Spinal cord (tissue), 10 donors: ENCODE measurements around the gene SCN10A. TPM values are rescaled to one million over a fixed set of nuclear protein-coding genes. Genes with fewer than 3 reads are reported as not detected.

ENCODE experiments used
- DNase-seq, 6 donors: peaks; one replicate each; pipeline versions ENCODE4 v3.0.0 to v3.0.0-alpha.2; 2013 to 2015; ENCODE audit warnings: low spot score in 6 of 6, low read depth in 4 of 6
- H3K27ac ChIP-seq: one replicate; pipeline ENCODE4 v1.5.1; 2013; ENCODE audit warnings: low read depth, low read length, control low read depth
- H3K27me3 ChIP-seq: one replicate; pipeline ENCODE4 v1.6.1; 2013; ENCODE audit warnings: low read length; ENCODE audit not compliant: control insufficient read depth, insufficient read depth
- H3K36me3 ChIP-seq: one replicate; pipeline ENCODE4 v1.6.1; 2013; ENCODE audit warnings: low read length; ENCODE audit not compliant: control insufficient read depth, insufficient read depth
- H3K4me1 ChIP-seq: one replicate; pipeline ENCODE4 v1.6.1; 2013; ENCODE audit warnings: low read length; ENCODE audit not compliant: control insufficient read depth, insufficient read depth
- H3K4me3 ChIP-seq: one replicate; pipeline ENCODE4 v1.5.1; 2013; ENCODE audit warnings: low read depth, low read length, control low read depth
- H3K9me3 ChIP-seq: one replicate; pipeline ENCODE4 v1.6.1; 2013; ENCODE audit warnings: low read length; ENCODE audit not compliant: control insufficient read depth, insufficient read depth
- WGBS: methylation state at CpG from one replicate; pipeline ENCODE4 v1.1.5; 2013; ENCODE audit warnings: missing lambda C conversion rate; ENCODE audit not compliant: insufficient coverage; 5-methylcytosine and 5-hydroxymethylcytosine counted together
- polyA plus RNA-seq, 2 donors: library from polyadenylated mRNA; unstranded; fragments of 120-200 nt; gene quantifications; one replicate each; pipeline ENCODE4 v1.2.1, GENCODE V29; 2013; ENCODE audit not compliant: insufficient read length in 2 of 2
- total RNA-seq, 2 donors: library from RNA; depleted of rRNA in 1 of 2; stranded (reverse); fragments of 120-200 nt in 1 of 2; fragments of >200 nt in 1 of 2; gene quantifications; one replicate each; pipeline versions ENCODE4 v1.2.3 to v1.2.4, GENCODE V29; 2013 to 2014
- donor health status: healthy.

The SCN10A gene
- total and polyA plus RNA-seq, 4 donors = 0.03 to 9.2 (median 0.08) TPM

GRCh38 chr3:38800511-38800910 is 15.5 kb downstream of the SCN10A start:
- DNase-seq = no peak
- no peaks in the 10 kb centered on the region for H3K9me3 ChIP-seq
- H3K4me1 ChIP-seq = no peaks in the 10 kb centered on the region
- no peak overlapping the region for H3K27ac ChIP-seq
- H3K27me3 ChIP-seq = peaks cover 2% of the 10 kb centered on the region
- no peaks in the 10 kb centered on the region for H3K36me3 ChIP-seq
- H3K4me3 ChIP-seq = no peak overlapping the region
- 33% methylated on average over 1 of the region's 1 CpG for WGBS

GRCh38 chr3:38793721-38794120 is 22.3 kb downstream of the SCN10A start:
- H3K4me1 ChIP-seq = no peaks in the 10 kb centered on the region
- H3K9me3 ChIP-seq = no peaks in the 10 kb centered on the region
- no peaks in the 10 kb centered on the region for H3K36me3 ChIP-seq
- H3K27ac ChIP-seq = no peak overlapping the region
- no peak overlapping the region for H3K4me3 ChIP-seq
- peaks cover 2% of the 10 kb centered on the region for H3K27me3 ChIP-seq
- no peak for DNase-seq
- WGBS = 92% methylated on average over 4 of the region's 8 CpGs

DNA sequence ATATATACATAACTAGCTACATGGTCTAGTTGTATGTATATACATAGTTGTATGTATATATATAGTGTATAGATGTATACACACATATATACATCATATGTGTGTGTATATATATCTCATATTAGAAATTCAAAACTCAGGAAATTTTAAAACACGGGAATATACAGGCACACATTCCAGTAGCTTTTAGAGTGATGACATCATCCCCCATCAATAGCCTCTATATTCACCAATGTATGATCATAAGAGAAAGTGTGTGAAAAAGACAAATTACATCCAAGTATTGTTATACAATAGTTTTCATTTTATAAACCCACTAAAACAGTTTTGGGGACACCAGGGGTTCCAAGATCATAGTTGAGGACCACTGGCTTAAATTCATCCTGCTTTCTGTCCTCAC is 23.0 kb downstream of the SCN10A start:
- Histone ChIP-seq H3K4me3 (no peak overlapping the region), H3K4me1 (no peaks in the 10 kb centered on the region), H3K9me3 (no peaks in the 10 kb centered on the region), H3K27ac (no peak overlapping the region), H3K36me3 (no peaks in the 10 kb centered on the region), H3K27me3 (no peaks in the 10 kb centered on the region)
- no CpG with 5 or more reads among the region's 1 CpG for WGBS
- no peak for DNase-seq

DNA sequence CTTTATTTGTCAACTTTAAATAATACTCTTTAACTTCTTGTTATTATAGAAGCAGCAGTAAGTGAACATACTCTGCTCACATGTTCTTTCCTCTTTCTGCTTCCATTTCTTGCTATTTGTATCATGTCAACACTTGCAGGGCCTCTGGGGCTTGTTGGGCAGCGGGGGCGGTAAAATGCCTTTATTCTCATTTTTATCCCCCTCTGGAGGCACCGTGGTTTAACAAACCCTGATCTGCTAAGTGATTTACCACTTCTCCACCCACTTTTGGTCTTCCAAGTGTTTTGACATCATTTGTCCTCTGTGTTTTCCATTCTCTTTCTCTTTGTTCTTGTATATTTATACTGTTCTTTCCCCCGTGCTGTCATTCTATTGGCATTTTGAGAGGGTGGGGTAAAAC is 33.9 kb downstream of the SCN10A start:
- no peaks in the 10 kb centered on the region for H3K27me3 ChIP-seq
- no peak for DNase-seq
- H3K27ac ChIP-seq = no peak overlapping the region
- H3K9me3 ChIP-seq = no peaks in the 10 kb centered on the region
- no peaks in the 10 kb centered on the region for H3K4me1 ChIP-seq
- H3K4me3 ChIP-seq = no peak overlapping the region
- WGBS = 53% methylated on average over 3 of the region's 4 CpGs
- no peaks in the 10 kb centered on the region for H3K36me3 ChIP-seq

GRCh38 chr3:38773528-38773927 is 42.5 kb downstream of the SCN10A start:
- no peak overlapping the region for H3K27ac ChIP-seq
- no peaks in the 10 kb centered on the region for H3K27me3 ChIP-seq
- no peaks in the 10 kb centered on the region for H3K36me3 ChIP-seq
- no peak overlapping the region for H3K4me3 ChIP-seq
- no peaks in the 10 kb centered on the region for H3K4me1 ChIP-seq
- DNase-seq = no peak
- no peaks in the 10 kb centered on the region for H3K9me3 ChIP-seq

- Histone ChIP-seq H3K4me3 (no peak overlapping the region), H3K4me1 (no peaks in the 10 kb centered on the region), H3K9me3 (peaks cover 2% of the 10 kb centered on the region), H3K36me3 (no peaks in the 10 kb centered on the region), H3K27me3 (no peaks in the 10 kb centered on the region), H3K27ac (no peak overlapping the region)
- WGBS = 83% methylated on average over 2 of the region's 3 CpGs
- no peak for DNase-seq
These were observed 52.4 kb downstream of the SCN10A start for GRCh38 chr3:38763569-38763968.

- Histone ChIP-seq H3K4me3 (no peak overlapping the region), H3K4me1 (no peaks in the 10 kb centered on the region), H3K9me3 (peaks cover 2% of the 10 kb centered on the region), H3K27ac (no peak overlapping the region), H3K36me3 (no peaks in the 10 kb centered on the region), H3K27me3 (no peaks in the 10 kb centered on the region)
- DNase-seq = no peak
- WGBS = 56% methylated on average over 2 of the region's 3 CpGs
These were observed 57.5 kb downstream of the SCN10A start for GRCh38 chr3:38758557-38758956.

GRCh38 chr3:38757721-38758120 is 58.3 kb downstream of the SCN10A start:
- H3K4me1 ChIP-seq = no peaks in the 10 kb centered on the region
- H3K9me3 ChIP-seq = peaks cover 2% of the 10 kb centered on the region
- no peaks in the 10 kb centered on the region for H3K27me3 ChIP-seq
- H3K27ac ChIP-seq = no peak overlapping the region
- H3K4me3 ChIP-seq = no peak overlapping the region
- WGBS = 92% methylated on average over 2 of the region's 4 CpGs
- no peak for DNase-seq
- no peaks in the 10 kb centered on the region for H3K36me3 ChIP-seq

DNA sequence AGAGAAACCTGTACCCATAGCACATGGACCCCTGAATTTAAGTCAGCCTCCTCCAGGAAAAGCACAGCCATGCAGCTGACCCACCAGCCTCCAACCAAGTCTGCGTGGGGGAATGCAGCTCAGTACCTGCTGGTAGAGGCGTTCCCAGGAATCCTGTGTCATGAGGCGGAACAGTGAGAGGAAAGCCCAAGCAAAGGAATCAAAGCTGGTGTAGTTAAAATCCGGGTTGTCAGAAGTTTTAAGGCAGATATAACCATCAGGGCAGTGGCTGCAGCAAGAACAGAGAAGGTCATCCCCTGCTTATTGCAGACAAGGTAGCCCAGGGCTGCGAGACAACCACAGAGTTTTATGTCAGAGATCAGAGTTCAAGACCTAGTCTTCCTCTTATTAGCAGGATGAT is 59.1 kb downstream of the SCN10A start:
- DNase-seq = no peak
- WGBS = 80% methylated on average over 4 of the region's 5 CpGs
- no peaks in the 10 kb centered on the region for H3K4me1 ChIP-seq
- no peaks in the 10 kb centered on the region for H3K27me3 ChIP-seq
- no peak overlapping the region for H3K27ac ChIP-seq
- no peaks in the 10 kb centered on the region for H3K36me3 ChIP-seq
- H3K4me3 ChIP-seq = no peak overlapping the region
- H3K9me3 ChIP-seq = peaks cover 2% of the 10 kb centered on the region

DNA sequence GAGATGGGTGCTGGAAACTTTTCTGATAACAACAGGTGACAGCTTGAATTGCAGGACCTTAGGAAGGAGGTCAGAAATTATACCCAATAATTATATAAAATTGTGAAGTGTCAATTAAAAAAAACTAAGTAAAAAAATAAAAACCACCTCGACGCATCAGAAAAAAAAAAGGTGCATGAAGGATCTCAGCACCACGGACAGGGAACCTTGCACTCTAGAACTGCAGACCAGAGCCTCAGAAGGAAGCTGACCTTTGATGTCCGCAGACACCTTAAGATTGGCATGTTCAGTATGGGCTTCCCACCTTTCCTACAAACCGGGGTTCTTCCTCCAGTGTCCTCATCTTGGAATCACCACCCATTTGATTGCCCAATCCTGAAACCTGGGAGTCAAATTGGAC is 60.9 kb downstream of the SCN10A start:
- Histone ChIP-seq H3K27ac (no peak overlapping the region), H3K36me3 (no peaks in the 10 kb centered on the region), H3K4me1 (no peaks in the 10 kb centered on the region), H3K27me3 (no peaks in the 10 kb centered on the region), H3K4me3 (no peak overlapping the region), H3K9me3 (peaks cover under 1% of the 10 kb centered on the region)
- no peak for DNase-seq
- WGBS = 59% methylated on average over 5 of the region's 5 CpGs
